Activated CD4-positive, alpha-beta T cell treated with anti-CD3 and anti-CD28 coated beads, Interleukin-2, amount 10 ng/mL, durations not matched to agents 24 days and 14 days (primary cell): ENCODE data around the gene CYLD. TPM values are rescaled to one million over a fixed set of nuclear protein-coding genes. Genes with fewer than 3 reads are reported as not detected.

Experiments
- DNase-seq: peaks from one replicate; pipeline ENCODE4 v3.0.0; 2022
- H3K27ac Mint-ChIP-seq: one replicate; pipeline ENCODE4 v1.8.0; 2022; ENCODE audit warnings: mild to moderate bottlenecking, mixed read lengths
- H3K27me3 Mint-ChIP-seq: one replicate; pipeline ENCODE4 v1.8.0; 2022; ENCODE audit warnings: mixed read lengths
- H3K36me3 Mint-ChIP-seq: one replicate; pipeline ENCODE4 v1.8.0; 2022; ENCODE audit warnings: low read depth, mild to moderate bottlenecking, mixed read lengths
- H3K4me1 Mint-ChIP-seq: one replicate; pipeline ENCODE4 v1.8.0; 2021; ENCODE audit warnings: mixed read lengths
- H3K4me3 Mint-ChIP-seq: one replicate; pipeline ENCODE4 v1.8.0; 2022; ENCODE audit warnings: mild to moderate bottlenecking, moderate library complexity, mixed read lengths
- H3K9me3 Mint-ChIP-seq: one replicate; pipeline ENCODE4 v1.8.0; 2021; ENCODE audit warnings: mixed read lengths
- intact Hi-C: fragments of 100-400 bp; cut with micrococcal nuclease; formaldehyde crosslinking; loops from one replicate; pipeline ENCODE4 v1.15.1; 2023
- total RNA-seq: library from RNA; stranded (reverse); gene quantifications from 2 replicates; pipeline ENCODE4 v1.2.3, GENCODE V29; 2022

CYLD gene
- total RNA-seq, 1 donor from 2014 or later: 178 TPM

- intact Hi-C loops: no loop called here
Measured at GRCh38 chr16:50718761-50719400, 23.0 kb upstream of the CYLD start.

GRCh38 chr16:50719401-50720337, 22.2 kb upstream of the CYLD start:
- H3K9me3 Mint-ChIP-seq: peaks cover 16% of the 10 kb centered on the region
- peaks cover 32% of the 10 kb centered on the region for H3K4me1 Mint-ChIP-seq
- intact Hi-C loops: no loop called here
- no peaks in the 10 kb centered on the region for H3K27me3 Mint-ChIP-seq
- peak overlapping the region; percentile 62 for H3K27ac Mint-ChIP-seq
- peaks cover 34% of the 10 kb centered on the region for H3K36me3 Mint-ChIP-seq
- DNase-seq: no peak
- H3K4me3 Mint-ChIP-seq: no peak overlapping the region

More at GRCh38 chr16:50718761-50719400, 23.0 kb upstream of the CYLD start:
- DNase-seq: no peak
- Mint-ChIP-seq H3K36me3 (peaks cover 27% of the 10 kb centered on the region), H3K9me3 (peaks cover 9% of the 10 kb centered on the region), H3K4me1 (peaks cover 32% of the 10 kb centered on the region), H3K27me3 (no peaks in the 10 kb centered on the region), H3K4me3 (no peak overlapping the region), H3K27ac (peak overlapping the region; percentile 46)

- peaks cover 48% of the 10 kb centered on the region for H3K36me3 Mint-ChIP-seq
- no peak overlapping the region for H3K4me3 Mint-ChIP-seq
- H3K9me3 Mint-ChIP-seq: peaks cover 26% of the 10 kb centered on the region
- intact Hi-C loops: no loop called here
- peak overlapping the region; percentile 23 for H3K27ac Mint-ChIP-seq
- peaks cover 31% of the 10 kb centered on the region for H3K4me1 Mint-ChIP-seq
- DNase-seq: no peak
- H3K27me3 Mint-ChIP-seq: no peaks in the 10 kb centered on the region
Measured at GRCh38 chr16:50721549-50722404, 20.1 kb upstream of the CYLD start.

- intact Hi-C loops: no loop called here
- Mint-ChIP-seq H3K27ac (no peak overlapping the region), H3K4me3 (no peak overlapping the region), H3K27me3 (no peaks in the 10 kb centered on the region), H3K9me3 (peaks cover 26% of the 10 kb centered on the region), H3K36me3 (peaks cover 48% of the 10 kb centered on the region), H3K4me1 (peaks cover 30% of the 10 kb centered on the region)
- DNase-seq: no peak
Measured at GRCh38 chr16:50722405-50722737, 19.5 kb upstream of the CYLD start.

- Mint-ChIP-seq H3K4me1 (peaks cover 29% of the 10 kb centered on the region), H3K4me3 (no peak overlapping the region), H3K36me3 (peaks cover 52% of the 10 kb centered on the region), H3K27ac (no peak overlapping the region), H3K27me3 (no peaks in the 10 kb centered on the region), H3K9me3 (peaks cover 26% of the 10 kb centered on the region)
- no peak for DNase-seq
- intact Hi-C loops: no loop called here
Measured at GRCh38 chr16:50722960-50723359, 18.9 kb upstream of the CYLD start.

- no peak overlapping the region for H3K27ac Mint-ChIP-seq
- peaks cover 57% of the 10 kb centered on the region for H3K36me3 Mint-ChIP-seq
- peaks cover 22% of the 10 kb centered on the region for H3K4me1 Mint-ChIP-seq
- DNase-seq: no peak
- no peaks in the 10 kb centered on the region for H3K27me3 Mint-ChIP-seq
- H3K9me3 Mint-ChIP-seq: peaks cover 33% of the 10 kb centered on the region
- intact Hi-C loops: no loop called here
- H3K4me3 Mint-ChIP-seq: no peak overlapping the region
Measured at GRCh38 chr16:50724306-50724705, 17.6 kb upstream of the CYLD start.

- Mint-ChIP-seq H3K27ac (peak overlapping the region; percentile 85), H3K4me3 (peak overlapping the region; percentile 31), H3K4me1 (peaks cover 27% of the 10 kb centered on the region), H3K27me3 (no peaks in the 10 kb centered on the region), H3K9me3 (peaks cover 13% of the 10 kb centered on the region), H3K36me3 (peaks cover 38% of the 10 kb centered on the region)
- DNase-seq: peak; percentile 74
- intact Hi-C loops: no loop called here
Measured at GRCh38 chr16:50731130-50731988, 10.5 kb upstream of the CYLD start.

GRCh38 chr16:50731989-50732832, 9.7 kb upstream of the CYLD start:
- peaks cover 37% of the 10 kb centered on the region for H3K36me3 Mint-ChIP-seq
- no peak overlapping the region for H3K4me3 Mint-ChIP-seq
- no peaks in the 10 kb centered on the region for H3K27me3 Mint-ChIP-seq
- H3K9me3 Mint-ChIP-seq: peaks cover 13% of the 10 kb centered on the region
- peaks cover 35% of the 10 kb centered on the region for H3K4me1 Mint-ChIP-seq
- no peak for DNase-seq
- intact Hi-C loops: no loop called here
- peak overlapping the region; percentile 85 for H3K27ac Mint-ChIP-seq

GRCh38 chr16:50733468-50733867, 8.4 kb upstream of the CYLD start:
- Mint-ChIP-seq H3K27ac (no peak overlapping the region), H3K4me3 (no peak overlapping the region), H3K4me1 (peaks cover 41% of the 10 kb centered on the region), H3K9me3 (peaks cover 13% of the 10 kb centered on the region), H3K27me3 (no peaks in the 10 kb centered on the region), H3K36me3 (peaks cover 38% of the 10 kb centered on the region)
- DNase-seq: no peak
- intact Hi-C loops: no loop called here

- H3K27me3 Mint-ChIP-seq: no peaks in the 10 kb centered on the region
- DNase-seq: no peak
- peaks cover 6% of the 10 kb centered on the region for H3K9me3 Mint-ChIP-seq
- H3K4me1 Mint-ChIP-seq: peaks cover 50% of the 10 kb centered on the region
- peak overlapping the region; percentile 8 for H3K4me3 Mint-ChIP-seq
- intact Hi-C loops: no loop called here
- peak overlapping the region; percentile 47 for H3K27ac Mint-ChIP-seq
- peaks cover 37% of the 10 kb centered on the region for H3K36me3 Mint-ChIP-seq
Measured at GRCh38 chr16:50735629-50736122, 6.2 kb upstream of the CYLD start.

GRCh38 chr16:50736448-50736847, 5.4 kb upstream of the CYLD start:
- intact Hi-C loops: no loop called here
- Mint-ChIP-seq H3K9me3 (peaks cover 6% of the 10 kb centered on the region), H3K36me3 (peaks cover 37% of the 10 kb centered on the region), H3K4me1 (peaks cover 50% of the 10 kb centered on the region), H3K27me3 (no peaks in the 10 kb centered on the region), H3K4me3 (no peak overlapping the region), H3K27ac (no peak overlapping the region)
- no peak for DNase-seq

- intact Hi-C loops: no loop called here
- no peak overlapping the region for H3K4me3 Mint-ChIP-seq
- H3K27me3 Mint-ChIP-seq: no peaks in the 10 kb centered on the region
- H3K9me3 Mint-ChIP-seq: peaks cover 6% of the 10 kb centered on the region
- peak overlapping the region; percentile 38 for H3K27ac Mint-ChIP-seq
- peaks cover 33% of the 10 kb centered on the region for H3K36me3 Mint-ChIP-seq
- no peak for DNase-seq
- H3K4me1 Mint-ChIP-seq: peaks cover 44% of the 10 kb centered on the region
Measured at GRCh38 chr16:50737420-50737959, 4.4 kb upstream of the CYLD start.
